ENCODE results near the gene RAF1. TPM values are rescaled to one million over a fixed set of nuclear protein-coding genes. Genes with fewer than 3 reads are reported as not detected.

Gene RAF1
- total RNA-seq, 1 experiment from 2014 or later: 64.3 TPM

Other genes with a start within 250 kb of the RAF1 start
- 35.5 TPM for gene TSEN2, start 179.6 kb downstream of the RAF1 start, total RNA-seq (2021; ENCODE audit: unreplicated experiment)
- gene MKRN2OS, start 118.6 kb downstream of the RAF1 start, total RNA-seq (2021; ENCODE audit: unreplicated experiment): not detected
- gene MKRN2, start 107.0 kb downstream of the RAF1 start, total RNA-seq (2021; ENCODE audit: unreplicated experiment): 27.9 TPM
- gene TMEM40, start 95.1 kb upstream of the RAF1 start, total RNA-seq (2021; ENCODE audit: unreplicated experiment): 12.3 TPM
- not detected for gene CAND2, start 132.6 kb upstream of the RAF1 start, total RNA-seq (2021; ENCODE audit: unreplicated experiment)
- 1,853 TPM for gene RPL32, start 177.4 kb upstream of the RAF1 start, total RNA-seq (2021; ENCODE audit: unreplicated experiment)